Breast epithelium (tissue), 4 donors: ENCODE measurements around the gene LRRC59. TPM values are rescaled to one million over a fixed set of nuclear protein-coding genes. Genes with fewer than 3 reads are reported as not detected.
"Not testable (repeated sequence)": the region's sequence is repeated elsewhere in the genome, so short reads cannot be mapped to it uniquely, and the experiment has no call there.

ENCODE experiments used
- DNase-seq, 2 donors: peaks; one replicate each; pipeline ENCODE4 v3.0.0-alpha.2; 2019; ENCODE audit warnings: low spot score in 2 of 2
- H3K27ac ChIP-seq, 2 donors: fragments of 200-600 bp; sonication (generic) in 1 of 2; one replicate each; pipeline ENCODE4 v1.5.1; 2016 to 2019; ENCODE audit warnings: mild to moderate bottlenecking in 1 of 2
- H3K27me3 ChIP-seq, 2 donors: fragments of 200-600 bp; sonication (generic) in 1 of 2; one replicate each; pipeline versions ENCODE4 v1.5.1 to v1.6.0; 2017 to 2019; ENCODE audit warnings: control low read depth in 1 of 2, mild to moderate bottlenecking in 1 of 2
- H3K36me3 ChIP-seq: fragments of 200-600 bp; one replicate; pipeline ENCODE4 v1.5.1; 2019
- H3K4me1 ChIP-seq, 2 donors: fragments of 200-600 bp; sonication (generic); one replicate each; pipeline ENCODE4 v1.5.1; 2016 to 2019; ENCODE audit warnings: control low read depth in 1 of 2
- H3K4me3 ChIP-seq, 3 donors: fragments of 200-600 bp; sonication (generic); 1 replicate in 2 of 3; 2 replicates in 1 of 3; pipeline ENCODE4 v1.5.1; 2016 to 2019; ENCODE audit warnings: mild to moderate bottlenecking in 3 of 3, moderate library complexity in 2 of 3
- H3K9me3 ChIP-seq, 2 donors: fragments of 200-600 bp; sonication (generic) in 1 of 2; one replicate each; pipeline ENCODE4 v1.5.1; 2016 to 2019; ENCODE audit warnings: control low read depth in 1 of 2
- POLR2A ChIP-seq: fragments of 450-650 bp; IDR thresholded peaks from one replicate; pipeline ENCODE4 v1.6.1; 2016; ENCODE audit warnings: antibody characterized with exemption, mild to moderate bottlenecking, moderate library complexity
- POLR2AphosphoS5 ChIP-seq, 3 donors: sonication (generic); formaldehyde crosslinking; IDR thresholded peaks; one replicate each; pipeline ENCODE4 v1.6.1; 2017; ENCODE audit warnings: antibody characterized with exemption in 3 of 3
- intact Hi-C: fragments of 100-400 bp; cut with DNase I; formaldehyde crosslinking; loops from one replicate; pipeline ENCODE4 v1.15.1; 2023; ENCODE audit warnings: low total_unique reads
- total RNA-seq, 3 donors: library from RNA; depleted of rRNA; stranded (reverse); fragments of >200 nt; gene quantifications; one replicate each; pipeline ENCODE4 v1.1.0, GENCODE V29; 2016
- TF ChIP-seq, protein P1 (sequence below), 3 donors: fragments of 450-650 bp; IDR thresholded peaks; one replicate each; pipeline ENCODE4 v1.5.1; 2016 to 2017; ENCODE audit warnings: antibody characterized with exemption in 3 of 3, mild to moderate bottlenecking in 3 of 3, moderate library complexity in 3 of 3

The LRRC59 gene
- total RNA-seq, 3 donors from 2014 or later, result 42.1 to 72.8 (median 54.0) TPM

DNA sequence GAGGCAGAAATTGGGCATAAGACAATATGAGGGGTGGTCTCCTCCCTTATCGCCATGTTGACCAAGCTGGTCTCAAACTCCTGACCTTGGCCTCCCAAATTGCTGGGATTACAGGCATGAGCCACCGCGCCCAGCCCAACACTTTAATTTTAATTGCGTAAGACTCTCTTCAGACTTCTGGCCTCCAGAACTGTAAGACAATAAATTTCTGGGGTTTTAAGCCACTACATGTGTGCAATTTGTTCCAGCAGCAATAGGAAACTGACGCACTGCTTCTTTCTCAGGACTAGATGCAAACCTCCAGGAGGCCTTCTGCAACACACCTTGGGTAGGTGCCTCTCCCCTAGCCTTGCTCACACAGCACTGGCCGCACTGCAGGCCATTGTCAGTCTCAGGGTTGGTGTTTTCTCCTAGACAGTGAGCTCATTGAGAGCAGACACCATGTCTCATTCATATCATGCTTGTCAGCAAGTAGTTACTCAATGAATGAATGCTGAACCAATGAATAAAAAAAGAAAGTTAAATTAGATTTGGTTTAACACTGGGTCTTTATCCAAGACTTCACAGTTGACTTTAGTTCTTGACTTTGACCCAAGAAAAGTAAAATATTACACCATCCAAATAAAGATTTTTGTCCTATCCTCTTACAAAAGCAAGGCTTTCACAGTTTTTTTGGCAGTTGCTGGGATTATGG is 23.2 kb upstream of the LRRC59 start:
- no peak for DNase-seq
- TF ChIP-seq POLR2A, result no peak
- no peak for TF ChIP-seq POLR2AphosphoS5 (IDR thresholded peaks at IDR 0.05)
- TF ChIP-seq, protein P1, sequence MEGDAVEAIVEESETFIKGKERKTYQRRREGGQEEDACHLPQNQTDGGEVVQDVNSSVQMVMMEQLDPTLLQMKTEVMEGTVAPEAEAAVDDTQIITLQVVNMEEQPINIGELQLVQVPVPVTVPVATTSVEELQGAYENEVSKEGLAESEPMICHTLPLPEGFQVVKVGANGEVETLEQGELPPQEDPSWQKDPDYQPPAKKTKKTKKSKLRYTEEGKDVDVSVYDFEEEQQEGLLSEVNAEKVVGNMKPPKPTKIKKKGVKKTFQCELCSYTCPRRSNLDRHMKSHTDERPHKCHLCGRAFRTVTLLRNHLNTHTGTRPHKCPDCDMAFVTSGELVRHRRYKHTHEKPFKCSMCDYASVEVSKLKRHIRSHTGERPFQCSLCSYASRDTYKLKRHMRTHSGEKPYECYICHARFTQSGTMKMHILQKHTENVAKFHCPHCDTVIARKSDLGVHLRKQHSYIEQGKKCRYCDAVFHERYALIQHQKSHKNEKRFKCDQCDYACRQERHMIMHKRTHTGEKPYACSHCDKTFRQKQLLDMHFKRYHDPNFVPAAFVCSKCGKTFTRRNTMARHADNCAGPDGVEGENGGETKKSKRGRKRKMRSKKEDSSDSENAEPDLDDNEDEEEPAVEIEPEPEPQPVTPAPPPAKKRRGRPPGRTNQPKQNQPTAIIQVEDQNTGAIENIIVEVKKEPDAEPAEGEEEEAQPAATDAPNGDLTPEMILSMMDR (IDR thresholded peaks at IDR 0.05), result no peak
- peaks cover 0 to 3% of the 10 kb centered on the region in 2 donors for H3K4me1 ChIP-seq
- H3K36me3 ChIP-seq, result no peaks in the 10 kb centered on the region
- H3K27me3 ChIP-seq, result no peaks in the 10 kb centered on the region
- peak overlapping the region; percentile 26 to 61 for H3K27ac ChIP-seq
- H3K4me3 ChIP-seq, result no peak overlapping the region
- intact Hi-C loops, result no loop called here
- no peaks in the 10 kb centered on the region for H3K9me3 ChIP-seq

DNA sequence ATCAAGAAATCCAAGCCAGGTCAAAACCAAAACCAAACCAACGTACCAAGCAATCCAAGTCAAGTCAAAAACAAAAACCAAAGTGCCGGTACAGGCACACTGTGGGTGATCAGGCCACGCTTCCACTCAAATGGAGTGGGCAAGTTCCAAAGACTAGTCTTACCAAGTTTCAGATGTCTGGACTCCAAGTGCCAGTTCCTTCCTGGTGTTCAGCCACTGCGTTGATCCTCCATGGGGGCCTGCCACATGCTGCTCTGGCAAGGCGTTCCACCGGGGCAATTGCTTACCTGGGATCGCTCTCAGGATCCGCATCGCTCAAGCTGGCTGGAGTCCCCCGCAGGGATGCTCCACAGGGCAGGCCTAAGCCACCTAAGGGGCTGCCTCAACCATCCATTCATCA is 22.3 kb upstream of the LRRC59 start:
- H3K4me3 ChIP-seq, H3K27me3 ChIP-seq, H3K9me3 ChIP-seq, H3K36me3 ChIP-seq, H3K27ac ChIP-seq, intact Hi-C loops, H3K4me1 ChIP-seq, DNase-seq: not testable (repeated sequence)

DNA sequence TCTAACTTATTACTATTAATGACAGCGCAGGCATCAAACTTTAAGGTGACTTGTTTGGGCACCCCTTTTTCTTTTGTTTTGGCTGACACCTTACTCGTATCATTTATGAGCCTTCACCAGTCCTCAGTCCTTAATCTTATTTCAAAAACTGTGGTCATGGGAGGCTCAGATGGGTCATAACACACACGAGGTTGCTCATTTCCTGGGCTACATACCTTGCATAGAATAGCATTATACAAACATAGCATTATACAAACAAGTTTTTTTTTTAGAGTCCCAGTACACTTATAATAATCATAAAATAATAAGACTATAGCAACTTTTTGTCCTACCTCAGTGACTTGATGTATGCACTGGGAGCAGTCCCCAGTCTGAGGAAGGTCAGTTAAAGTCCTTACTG is 17.5 kb upstream of the LRRC59 start:
- TF ChIP-seq, protein P1 (IDR thresholded peaks at IDR 0.05), result no peak
- TF ChIP-seq POLR2AphosphoS5 (IDR thresholded peaks at IDR 0.05) (no peak), POLR2A (no peak)
- H3K36me3 ChIP-seq, result no peaks in the 10 kb centered on the region
- H3K27ac ChIP-seq, result no peak overlapping the region
- no peak overlapping the region for H3K4me3 ChIP-seq
- intact Hi-C loops, result no loop called here
- DNase-seq, result no peak
- no peaks in the 10 kb centered on the region for H3K27me3 ChIP-seq
- H3K4me1 ChIP-seq, result no peaks in the 10 kb centered on the region
- H3K9me3 ChIP-seq, result no peaks in the 10 kb centered on the region

DNA sequence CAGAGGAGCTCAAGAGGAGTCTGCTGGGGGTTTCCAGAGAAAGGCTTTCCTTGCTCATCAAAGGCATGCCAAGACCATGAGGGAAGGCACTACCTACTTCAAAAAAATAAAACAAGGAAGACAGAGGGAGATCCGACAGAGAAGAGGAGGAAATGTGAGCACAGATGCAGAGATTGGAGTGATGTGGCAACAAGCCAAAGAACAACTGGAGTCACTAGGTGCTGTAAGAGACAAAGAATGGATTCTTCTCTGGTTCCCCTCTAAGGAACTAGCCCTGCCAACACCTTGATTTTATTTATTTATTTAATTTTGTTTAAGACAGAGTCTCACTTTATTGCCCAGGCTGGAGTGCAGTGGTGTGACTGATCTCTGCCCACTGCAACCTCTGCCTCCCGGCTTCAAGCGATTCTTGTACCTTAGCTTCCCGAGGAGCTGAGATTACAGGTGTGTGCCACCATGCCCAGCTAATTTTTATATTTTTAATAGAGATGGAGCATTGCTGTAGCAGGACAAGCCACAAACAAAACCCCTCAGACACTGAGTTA is 14.9 kb upstream of the LRRC59 start:
- DNase-seq, result no peak
- intact Hi-C loops, result no loop called here
- Histone ChIP-seq H3K36me3 (no peaks in the 10 kb centered on the region), H3K27ac (no peak overlapping the region), H3K4me3 (no peak overlapping the region), H3K4me1 (no peaks in the 10 kb centered on the region), H3K27me3 (no peaks in the 10 kb centered on the region), H3K9me3 (no peaks in the 10 kb centered on the region)
- TF ChIP-seq, protein P1 (IDR thresholded peaks at IDR 0.05), result no peak
- TF ChIP-seq POLR2AphosphoS5 (IDR thresholded peaks at IDR 0.05), result no peak
- TF ChIP-seq POLR2A, result no peak

DNA sequence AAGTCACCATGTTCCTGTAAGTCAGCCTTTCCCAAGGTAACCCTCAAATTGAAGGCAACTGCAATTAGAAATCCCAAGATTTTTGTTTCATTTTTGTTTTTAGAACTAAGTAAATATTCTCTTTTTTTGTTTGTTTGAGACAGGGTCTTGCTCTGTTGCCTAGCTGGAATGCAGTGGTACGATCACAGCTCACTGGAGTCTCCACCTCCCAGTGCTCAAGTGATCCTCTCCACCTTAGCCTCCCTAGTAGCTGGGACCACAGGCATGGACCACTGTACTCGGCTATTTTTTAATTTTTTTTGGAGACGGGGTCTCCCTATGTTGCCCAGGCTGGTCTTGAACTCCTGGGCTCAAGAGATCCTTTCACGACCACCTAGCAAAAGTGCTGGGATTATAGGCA is 10.6 kb upstream of the LRRC59 start:
- DNase-seq, result no peak
- no peaks in the 10 kb centered on the region for H3K9me3 ChIP-seq
- TF ChIP-seq POLR2A, result no peak
- no peak for TF ChIP-seq POLR2AphosphoS5 (IDR thresholded peaks at IDR 0.05)
- TF ChIP-seq, protein P1 (IDR thresholded peaks at IDR 0.05), result no peak
- H3K36me3 ChIP-seq, result no peaks in the 10 kb centered on the region
- H3K27me3 ChIP-seq, result no peaks in the 10 kb centered on the region
- H3K27ac ChIP-seq, result no peak overlapping the region
- no peak overlapping the region for H3K4me3 ChIP-seq
- H3K4me1 ChIP-seq, result no peaks in the 10 kb centered on the region
- intact Hi-C loops, result no loop called here
